Activated CD4-positive, alpha-beta T cell treated with anti-CD3 and anti-CD28 coated beads, Interleukin-2, amount 10 ng/mL, durations not matched to agents 24 days and 14 days (primary cell): ENCODE measurements around the gene TBC1D22B. TPM values are rescaled to one million over a fixed set of nuclear protein-coding genes. Genes with fewer than 3 reads are reported as not detected.
"Not testable (repeated sequence)": the region's sequence is repeated elsewhere in the genome, so short reads cannot be mapped to it uniquely, and the experiment has no call there.

Experiments used
- DNase-seq: peaks from one replicate; pipeline ENCODE4 v3.0.0; 2022
- H3K27ac Mint-ChIP-seq: one replicate; pipeline ENCODE4 v1.8.0; 2022; ENCODE audit warnings: mild to moderate bottlenecking, mixed read lengths
- H3K27me3 Mint-ChIP-seq: one replicate; pipeline ENCODE4 v1.8.0; 2022; ENCODE audit warnings: mixed read lengths
- H3K36me3 Mint-ChIP-seq: one replicate; pipeline ENCODE4 v1.8.0; 2022; ENCODE audit warnings: low read depth, mild to moderate bottlenecking, mixed read lengths
- H3K4me1 Mint-ChIP-seq: one replicate; pipeline ENCODE4 v1.8.0; 2021; ENCODE audit warnings: mixed read lengths
- H3K4me3 Mint-ChIP-seq: one replicate; pipeline ENCODE4 v1.8.0; 2022; ENCODE audit warnings: mild to moderate bottlenecking, moderate library complexity, mixed read lengths
- H3K9me3 Mint-ChIP-seq: one replicate; pipeline ENCODE4 v1.8.0; 2021; ENCODE audit warnings: mixed read lengths
- intact Hi-C: fragments of 100-400 bp; cut with micrococcal nuclease; formaldehyde crosslinking; loops from one replicate; pipeline ENCODE4 v1.15.1; 2023
- total RNA-seq: library from RNA; stranded (reverse); gene quantifications from 2 replicates; pipeline ENCODE4 v1.2.3, GENCODE V29; 2022

TBC1D22B gene
- total RNA-seq, 1 donor from 2014 or later: 18.7 TPM

- Mint-ChIP-seq H3K9me3 (no peaks in the 10 kb centered on the region), H3K27me3 (no peaks in the 10 kb centered on the region), H3K36me3 (peaks cover 49% of the 10 kb centered on the region), H3K4me1 (peaks cover 23% of the 10 kb centered on the region), H3K4me3 (no peak overlapping the region), H3K27ac (no peak overlapping the region)
- intact Hi-C loops: no loop called here
- no peak for DNase-seq
Observed at GRCh38 chr6:37304766-37305165, 47.2 kb downstream of the TBC1D22B start.

- DNase-seq: no peak
- H3K9me3 Mint-ChIP-seq: no peaks in the 10 kb centered on the region
Observed at GRCh38 chr6:37305841-37306425, 48.4 kb downstream of the TBC1D22B start.

GRCh38 chr6:37306624-37307222 is 49.2 kb downstream of the TBC1D22B start:
- intact Hi-C loops: no loop called here

More at GRCh38 chr6:37305841-37306425, 48.4 kb downstream of the TBC1D22B start:
- intact Hi-C loops: no loop called here
- Mint-ChIP-seq H3K36me3 (peaks cover 45% of the 10 kb centered on the region), H3K4me1 (peaks cover 24% of the 10 kb centered on the region), H3K27ac (peak overlapping the region; percentile 29), H3K27me3 (no peaks in the 10 kb centered on the region), H3K4me3 (no peak overlapping the region)

GRCh38 chr6:37307484-37307883 is 49.9 kb downstream of the TBC1D22B start:
- H3K27ac Mint-ChIP-seq, H3K27me3 Mint-ChIP-seq, H3K9me3 Mint-ChIP-seq, H3K4me3 Mint-ChIP-seq, intact Hi-C loops, DNase-seq: not testable (repeated sequence)
- Mint-ChIP-seq H3K36me3 (peaks cover 35% of the 10 kb centered on the region), H3K4me1 (peaks cover 26% of the 10 kb centered on the region)

More at GRCh38 chr6:37306624-37307222, 49.2 kb downstream of the TBC1D22B start:
- Mint-ChIP-seq H3K4me1 (peaks cover 30% of the 10 kb centered on the region), H3K36me3 (peaks cover 42% of the 10 kb centered on the region), H3K27ac (no peak overlapping the region), H3K9me3 (no peaks in the 10 kb centered on the region), H3K4me3 (no peak overlapping the region), H3K27me3 (no peaks in the 10 kb centered on the region)
- DNase-seq: no peak

GRCh38 chr6:37308069-37308815 is 50.7 kb downstream of the TBC1D22B start:
- H3K4me1 Mint-ChIP-seq: peaks cover 23% of the 10 kb centered on the region
- no peak overlapping the region for H3K27ac Mint-ChIP-seq
- intact Hi-C loops: no loop called here
- DNase-seq: no peak
- no peak overlapping the region for H3K4me3 Mint-ChIP-seq
- no peaks in the 10 kb centered on the region for H3K9me3 Mint-ChIP-seq
- H3K36me3 Mint-ChIP-seq: peaks cover 35% of the 10 kb centered on the region
- H3K27me3 Mint-ChIP-seq: no peaks in the 10 kb centered on the region

GRCh38 chr6:37309046-37309445 is 51.5 kb downstream of the TBC1D22B start:
- DNase-seq: no peak
- H3K9me3 Mint-ChIP-seq: no peaks in the 10 kb centered on the region
- peaks cover 16% of the 10 kb centered on the region for H3K4me1 Mint-ChIP-seq
- H3K4me3 Mint-ChIP-seq: no peak overlapping the region
- intact Hi-C loops: no loop called here
- peaks cover 34% of the 10 kb centered on the region for H3K36me3 Mint-ChIP-seq
- H3K27ac Mint-ChIP-seq: no peak overlapping the region
- H3K27me3 Mint-ChIP-seq: no peaks in the 10 kb centered on the region

GRCh38 chr6:37309692-37310091 is 52.1 kb downstream of the TBC1D22B start:
- Mint-ChIP-seq H3K4me1 (peaks cover 14% of the 10 kb centered on the region), H3K9me3 (no peaks in the 10 kb centered on the region), H3K36me3 (peaks cover 33% of the 10 kb centered on the region), H3K4me3 (no peak overlapping the region), H3K27me3 (no peaks in the 10 kb centered on the region), H3K27ac (no peak overlapping the region)
- intact Hi-C loops: no loop called here
- no peak for DNase-seq

- Mint-ChIP-seq H3K4me3 (no peak overlapping the region), H3K9me3 (no peaks in the 10 kb centered on the region), H3K4me1 (peaks cover 15% of the 10 kb centered on the region), H3K36me3 (peaks cover 32% of the 10 kb centered on the region), H3K27me3 (no peaks in the 10 kb centered on the region), H3K27ac (no peak overlapping the region)
- no peak for DNase-seq
- intact Hi-C loops: no loop called here
Observed at GRCh38 chr6:37310966-37311365, 53.4 kb downstream of the TBC1D22B start.

GRCh38 chr6:37311741-37312473 is 54.3 kb downstream of the TBC1D22B start:
- intact Hi-C loops: no loop called here
- no peak overlapping the region for H3K27ac Mint-ChIP-seq

GRCh38 chr6:37313723-37314486 is 56.3 kb downstream of the TBC1D22B start:
- Mint-ChIP-seq H3K27ac (peak overlapping the region; percentile 58), H3K27me3 (no peaks in the 10 kb centered on the region), H3K36me3 (peaks cover 24% of the 10 kb centered on the region), H3K9me3 (no peaks in the 10 kb centered on the region), H3K4me1 (peaks cover 12% of the 10 kb centered on the region), H3K4me3 (no peak overlapping the region)
- intact Hi-C loops: loop anchor here (2.0 kb wide), 1 partner anchor 73 kb away; no protein-coding TSS in a partner anchor
- no peak for DNase-seq

More at GRCh38 chr6:37311741-37312473, 54.3 kb downstream of the TBC1D22B start:
- Mint-ChIP-seq H3K4me1 (peaks cover 12% of the 10 kb centered on the region), H3K36me3 (peaks cover 28% of the 10 kb centered on the region), H3K4me3 (no peak overlapping the region), H3K9me3 (no peaks in the 10 kb centered on the region), H3K27me3 (no peaks in the 10 kb centered on the region)
- DNase-seq: no peak

- peaks cover 22% of the 10 kb centered on the region for H3K36me3 Mint-ChIP-seq
- peaks cover 12% of the 10 kb centered on the region for H3K4me1 Mint-ChIP-seq
- intact Hi-C loops: loop anchor here (1.0 to 2.0 kb wide), 2 partner anchors 74 to 296 kb away; no protein-coding TSS in a partner anchor
- peak overlapping the region; percentile 12 for H3K27ac Mint-ChIP-seq
- H3K4me3 Mint-ChIP-seq: no peak overlapping the region
- H3K27me3 Mint-ChIP-seq: no peaks in the 10 kb centered on the region
- peak; percentile 87 for DNase-seq
- no peaks in the 10 kb centered on the region for H3K9me3 Mint-ChIP-seq
Observed at GRCh38 chr6:37314487-37315156, 57.0 kb downstream of the TBC1D22B start.

GRCh38 chr6:37315157-37315515 is 57.6 kb downstream of the TBC1D22B start:
- intact Hi-C loops: loop anchor here (1.0 to 2.0 kb wide), 2 partner anchors 74 to 297 kb away; no protein-coding TSS in a partner anchor
- Mint-ChIP-seq H3K27me3 (no peaks in the 10 kb centered on the region), H3K4me3 (no peak overlapping the region), H3K27ac (no peak overlapping the region), H3K4me1 (peaks cover 15% of the 10 kb centered on the region), H3K36me3 (peaks cover 25% of the 10 kb centered on the region), H3K9me3 (no peaks in the 10 kb centered on the region)
- no peak for DNase-seq

- no peaks in the 10 kb centered on the region for H3K9me3 Mint-ChIP-seq
- peaks cover 12% of the 10 kb centered on the region for H3K4me1 Mint-ChIP-seq
- peaks cover 25% of the 10 kb centered on the region for H3K36me3 Mint-ChIP-seq
- H3K27me3 Mint-ChIP-seq: no peaks in the 10 kb centered on the region
- no peak overlapping the region for H3K27ac Mint-ChIP-seq
- intact Hi-C loops: no loop called here
- no peak overlapping the region for H3K4me3 Mint-ChIP-seq
- no peak for DNase-seq
Observed at GRCh38 chr6:37316071-37316470, 58.5 kb downstream of the TBC1D22B start.
